HepG2 (cell line): ENCODE measurements around the gene ZNF112.

Source experiments
- FOXM1 ChIP-seq: sonication (generic); formaldehyde crosslinking; IDR thresholded peaks from 2 replicates; pipeline ENCODE4 v1.5.0; 2020; ENCODE audit warnings: missing genetic modification reagents
- HMG20B ChIP-seq: conservative IDR thresholded peaks from 2 replicates; pipeline ENCODE4 v1.6.1; 2016; ENCODE audit warnings: missing genetic modification reagents, missing compliant biosample characterization
- ZMAT3 ChIP-seq: sonication (generic); formaldehyde crosslinking; conservative IDR thresholded peaks from 2 replicates; pipeline ENCODE4 v1.7.0; 2021; ENCODE audit warnings: missing genetic modification reagents
- ZNF24 ChIP-seq: fragments of 450-650 bp; IDR thresholded peaks from 2 replicates; pipeline ENCODE4 v1.6.1; 2017; ENCODE audit warnings: antibody characterized with exemption, mild to moderate bottlenecking
- ZNF605 ChIP-seq: sonication (generic); formaldehyde crosslinking; IDR thresholded peaks from 2 replicates; pipeline ENCODE4 v1.8.0; 2022; ENCODE audit warnings: mild to moderate bottlenecking, missing genetic modification reagents
- ZNF883 ChIP-seq: sonication (generic); formaldehyde crosslinking; IDR thresholded peaks from 2 replicates; pipeline ENCODE4 v1.5.1; 2020; ENCODE audit warnings: mild to moderate bottlenecking, missing genetic modification reagents; ENCODE audit errors: not compliant biosample characterization
- TF ChIP-seq, protein P1 (sequence below): sonication (generic); formaldehyde crosslinking; IDR thresholded peaks from 2 replicates; pipeline ENCODE4 v1.5.0; 2020; ENCODE audit warnings: mild to moderate bottlenecking, missing genetic modification reagents, moderate library complexity
- TF ChIP-seq, protein P2 (sequence below): sonication (generic); formaldehyde crosslinking; IDR thresholded peaks from 2 replicates; pipeline ENCODE4 v1.4.0; 2020; ENCODE audit warnings: missing genetic modification reagents

DNA sequence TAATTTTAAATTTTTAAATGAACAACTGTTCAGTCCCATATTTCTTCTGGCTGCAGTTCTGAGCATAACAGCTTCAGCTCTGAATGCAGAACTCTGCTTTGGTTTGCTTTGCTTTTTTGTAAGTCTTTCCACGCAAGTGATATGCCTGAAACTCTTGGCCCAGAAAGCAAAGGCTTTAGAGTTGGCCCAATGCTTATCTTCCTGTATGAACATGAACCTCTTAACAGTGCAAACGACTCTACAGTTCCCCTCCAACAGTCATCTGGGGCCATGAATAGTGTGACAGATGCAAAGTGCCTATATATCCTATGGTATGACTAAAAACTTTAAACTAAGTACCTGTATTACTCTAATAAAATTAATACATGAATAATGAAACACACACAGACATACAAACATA is 14.7 kb downstream of the ZNF112 start:
- TF ChIP-seq ZNF883 (CRISPR knock-in tag), result no peak
- TF ChIP-seq FOXM1 (CRISPR knock-in tag), result no peak
- no peak for TF ChIP-seq ZNF24
- TF ChIP-seq, protein P1, sequence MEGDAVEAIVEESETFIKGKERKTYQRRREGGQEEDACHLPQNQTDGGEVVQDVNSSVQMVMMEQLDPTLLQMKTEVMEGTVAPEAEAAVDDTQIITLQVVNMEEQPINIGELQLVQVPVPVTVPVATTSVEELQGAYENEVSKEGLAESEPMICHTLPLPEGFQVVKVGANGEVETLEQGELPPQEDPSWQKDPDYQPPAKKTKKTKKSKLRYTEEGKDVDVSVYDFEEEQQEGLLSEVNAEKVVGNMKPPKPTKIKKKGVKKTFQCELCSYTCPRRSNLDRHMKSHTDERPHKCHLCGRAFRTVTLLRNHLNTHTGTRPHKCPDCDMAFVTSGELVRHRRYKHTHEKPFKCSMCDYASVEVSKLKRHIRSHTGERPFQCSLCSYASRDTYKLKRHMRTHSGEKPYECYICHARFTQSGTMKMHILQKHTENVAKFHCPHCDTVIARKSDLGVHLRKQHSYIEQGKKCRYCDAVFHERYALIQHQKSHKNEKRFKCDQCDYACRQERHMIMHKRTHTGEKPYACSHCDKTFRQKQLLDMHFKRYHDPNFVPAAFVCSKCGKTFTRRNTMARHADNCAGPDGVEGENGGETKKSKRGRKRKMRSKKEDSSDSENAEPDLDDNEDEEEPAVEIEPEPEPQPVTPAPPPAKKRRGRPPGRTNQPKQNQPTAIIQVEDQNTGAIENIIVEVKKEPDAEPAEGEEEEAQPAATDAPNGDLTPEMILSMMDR (CRISPR knock-in tag), result no peak
- TF ChIP-seq ZNF605 (CRISPR knock-in tag), result no peak
- TF ChIP-seq HMG20B, result no peak
- TF ChIP-seq ZMAT3 (CRISPR knock-in tag), result no peak
- TF ChIP-seq, protein P2, sequence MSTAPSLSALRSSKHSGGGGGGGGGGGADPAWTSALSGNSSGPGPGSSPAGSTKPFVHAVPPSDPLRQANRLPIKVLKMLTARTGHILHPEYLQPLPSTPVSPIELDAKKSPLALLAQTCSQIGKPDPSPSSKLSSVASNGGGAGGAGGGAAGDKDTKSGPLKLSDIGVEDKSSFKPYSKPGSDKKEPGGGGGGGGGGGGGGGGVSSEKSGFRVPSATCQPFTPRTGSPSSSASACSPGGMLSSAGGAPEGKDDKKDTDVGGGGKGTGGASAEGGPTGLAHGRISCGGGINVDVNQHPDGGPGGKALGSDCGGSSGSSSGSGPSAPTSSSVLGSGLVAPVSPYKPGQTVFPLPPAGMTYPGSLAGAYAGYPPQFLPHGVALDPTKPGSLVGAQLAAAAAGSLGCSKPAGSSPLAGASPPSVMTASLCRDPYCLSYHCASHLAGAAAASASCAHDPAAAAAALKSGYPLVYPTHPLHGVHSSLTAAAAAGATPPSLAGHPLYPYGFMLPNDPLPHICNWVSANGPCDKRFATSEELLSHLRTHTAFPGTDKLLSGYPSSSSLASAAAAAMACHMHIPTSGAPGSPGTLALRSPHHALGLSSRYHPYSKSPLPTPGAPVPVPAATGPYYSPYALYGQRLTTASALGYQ (CRISPR knock-in tag), result no peak
